Keratinocyte (primary cell): ENCODE results near the gene DIPK1A. TPM values are rescaled to one million over a fixed set of nuclear protein-coding genes. Genes with fewer than 3 reads are reported as not detected.
"Not testable (repeated sequence)": the region's sequence is repeated elsewhere in the genome, so short reads cannot be mapped to it uniquely, and the experiment has no call there.

Experiments used
- DNase-seq: peaks from one replicate; pipeline ENCODE4 v3.0.0-alpha.2; 2011; ENCODE audit warnings: low read depth, missing footprints, low spot score
- FAIRE-seq: peaks from 2 replicates; lab custom pipeline; 2011; peaks lifted over from hg19 to GRCh38; lab: Jason Lieb, UNC
- H2AFZ ChIP-seq: 2 replicates; pipeline ENCODE4 v1.6.0; 2012; ENCODE audit warnings: low read length, control low read depth, inconsistent platforms; ENCODE audit not compliant: control insufficient read depth
- H3K27ac ChIP-seq: 2 replicates; pipeline ENCODE4 v1.5.1; 2011; ENCODE audit warnings: low read length; ENCODE audit not compliant: control insufficient read depth, insufficient read depth
- H3K27me3 ChIP-seq: 3 replicates; pipeline ENCODE4 v1.6.0; 2011; ENCODE audit warnings: low read length; ENCODE audit not compliant: control insufficient read depth, insufficient read depth; ENCODE audit errors: extremely low read depth
- H3K36me3 ChIP-seq, 2 experiments: 2 replicates in 1 of 2; 3 replicates in 1 of 2; pipeline ENCODE4 v1.5.1; 2011; ENCODE audit warnings: low read length in 2 of 2, mild to moderate bottlenecking in 1 of 2; ENCODE audit not compliant: control insufficient read depth in 2 of 2, insufficient read depth in 2 of 2; ENCODE audit errors: extremely low read depth in 1 of 2
- H3K4me1 ChIP-seq: 3 replicates; pipeline ENCODE4 v1.5.1; 2011; ENCODE audit warnings: low read length; ENCODE audit not compliant: control insufficient read depth, insufficient read depth; ENCODE audit errors: extremely low read depth
- H3K4me2 ChIP-seq: 3 replicates; pipeline ENCODE4 v1.6.0; 2011; ENCODE audit warnings: low read depth, low read length; ENCODE audit not compliant: control insufficient read depth, insufficient read depth; ENCODE audit errors: extremely low read depth
- H3K4me3 ChIP-seq, 3 experiments: fragments of 200-600 bp in 1 of 3; sonication (generic) in 1 of 3; 2 replicates in 2 of 3; 3 replicates in 1 of 3; pipeline ENCODE4 v1.5.1; 2011 to 2016; ENCODE audit warnings: low read length in 3 of 3, mild to moderate bottlenecking in 3 of 3, control low read depth in 2 of 3, inconsistent platforms in 1 of 3, low read depth in 1 of 3, mixed read lengths in 1 of 3, mixed run types in 1 of 3, moderate library complexity in 1 of 3; ENCODE audit not compliant: control insufficient read depth in 2 of 3, insufficient read depth in 2 of 3; ENCODE audit errors: extremely low read depth in 1 of 3
- H3K79me2 ChIP-seq: 2 replicates; pipeline ENCODE4 v1.6.0; 2012; ENCODE audit warnings: low read length; ENCODE audit not compliant: control insufficient read depth, insufficient read depth
- H3K9ac ChIP-seq: 3 replicates; pipeline ENCODE4 v1.6.0; 2011; ENCODE audit warnings: low read length; ENCODE audit not compliant: control insufficient read depth, insufficient read depth; ENCODE audit errors: extremely low read depth
- H3K9me1 ChIP-seq: 3 replicates; pipeline ENCODE4 v1.6.0; 2011; ENCODE audit warnings: low read length; ENCODE audit not compliant: control insufficient read depth, insufficient read depth; ENCODE audit errors: extremely low read depth
- H3K9me3 ChIP-seq: 2 replicates; pipeline ENCODE4 v1.5.1; 2012; ENCODE audit warnings: low read depth, low read length; ENCODE audit not compliant: control insufficient read depth
- H4K20me1 ChIP-seq: 3 replicates; pipeline ENCODE4 v1.6.0; 2011; ENCODE audit warnings: low read length; ENCODE audit not compliant: control insufficient read depth, insufficient read depth; ENCODE audit errors: extremely low read depth
- EZH2 ChIP-seq: IDR thresholded peaks from one replicate; pipeline ENCODE4 v1.6.1; 2012; ENCODE audit warnings: inconsistent platforms, mild to moderate bottlenecking, low read length, moderate library complexity
- dilution Hi-C: fragments of 300-500 bp; cut with MboI; formaldehyde crosslinking; loops from one replicate; pipeline ENCODE4 v1.7.0; 2020; ENCODE audit warnings: low sequenced_read_pairs; ENCODE audit not compliant: extremely low pct_ligation_motif_present
- polyA plus RNA-seq, 5 experiments: library from polyadenylated mRNA; depleted of rRNA in 3 of 5; stranded (reverse) in 3 of 5; stranded (forward) in 1 of 5; unstranded in 1 of 5; fragments of >200 nt; gene quantifications; 1 replicate in 1 of 5; 2 replicates in 3 of 5; 3 replicates in 1 of 5; pipeline versions ENCODE4 v1.2.1 to v1.2.3, GENCODE V29; 2011 to 2012; ENCODE audit warnings: missing spikeins in 2 of 5, low read depth in 1 of 5, low replicate concordance in 1 of 5
- TF ChIP-seq, protein P1 (sequence below), 3 experiments: IDR thresholded peaks in 1 of 3; conservative IDR thresholded peaks in 1 of 3; optimal IDR thresholded peaks in 1 of 3; 2 replicates in 2 of 3; 3 replicates in 1 of 3; pipeline versions ENCODE3 to v1.5.1; 2011; ENCODE audit warnings: low read length in 3 of 3, mild to moderate bottlenecking in 3 of 3, moderate library complexity in 2 of 3, control low read depth in 1 of 3, inconsistent platforms in 1 of 3; ENCODE audit not compliant: insufficient read depth in 2 of 3; ENCODE audit errors: extremely low read depth in 1 of 3

The DIPK1A gene
- polyA plus RNA-seq, 1 donor (not counting 4 experiments of a cell fraction or from before 2014, with no cell fraction given) = 22.0 TPM

DNA sequence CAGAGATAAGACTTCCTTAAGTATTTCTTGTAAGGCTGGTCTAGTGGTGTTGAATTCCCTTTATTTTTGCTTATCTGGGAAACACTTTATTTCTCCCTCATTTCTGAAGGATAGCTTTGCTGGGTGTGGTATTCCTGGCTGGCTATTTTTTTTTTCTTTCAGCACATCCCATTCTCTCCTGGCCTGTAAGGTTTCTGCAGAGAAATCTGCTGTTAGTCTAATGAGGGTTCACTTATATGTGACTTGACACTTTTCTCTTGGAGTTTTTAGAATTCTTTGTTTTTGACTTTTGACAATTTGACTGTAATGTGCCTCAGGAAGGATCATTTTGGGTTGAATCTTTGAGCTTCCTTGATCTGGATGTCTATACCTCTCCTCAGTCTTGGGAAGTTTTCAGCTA, 61.5 kb downstream of the DIPK1A start:
- TF ChIP-seq EZH2 = no peak
- TF ChIP-seq, protein P1, sequence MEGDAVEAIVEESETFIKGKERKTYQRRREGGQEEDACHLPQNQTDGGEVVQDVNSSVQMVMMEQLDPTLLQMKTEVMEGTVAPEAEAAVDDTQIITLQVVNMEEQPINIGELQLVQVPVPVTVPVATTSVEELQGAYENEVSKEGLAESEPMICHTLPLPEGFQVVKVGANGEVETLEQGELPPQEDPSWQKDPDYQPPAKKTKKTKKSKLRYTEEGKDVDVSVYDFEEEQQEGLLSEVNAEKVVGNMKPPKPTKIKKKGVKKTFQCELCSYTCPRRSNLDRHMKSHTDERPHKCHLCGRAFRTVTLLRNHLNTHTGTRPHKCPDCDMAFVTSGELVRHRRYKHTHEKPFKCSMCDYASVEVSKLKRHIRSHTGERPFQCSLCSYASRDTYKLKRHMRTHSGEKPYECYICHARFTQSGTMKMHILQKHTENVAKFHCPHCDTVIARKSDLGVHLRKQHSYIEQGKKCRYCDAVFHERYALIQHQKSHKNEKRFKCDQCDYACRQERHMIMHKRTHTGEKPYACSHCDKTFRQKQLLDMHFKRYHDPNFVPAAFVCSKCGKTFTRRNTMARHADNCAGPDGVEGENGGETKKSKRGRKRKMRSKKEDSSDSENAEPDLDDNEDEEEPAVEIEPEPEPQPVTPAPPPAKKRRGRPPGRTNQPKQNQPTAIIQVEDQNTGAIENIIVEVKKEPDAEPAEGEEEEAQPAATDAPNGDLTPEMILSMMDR (optimal IDR thresholded peaks at IDR 0.05 in 1 of 3, IDR thresholded peaks at IDR 0.05 in 1 of 3, conservative IDR thresholded peaks at IDR 0.05 in 1 of 3; ENCODE audit: extremely low read depth in 1 of 3, insufficient read depth in 2 of 3, low read length in 3 of 3) = no peak
- Histone ChIP-seq H3K27me3 (no peaks in the 10 kb centered on the region), H3K4me2 (no peak overlapping the region), H3K4me1 (no peaks in the 10 kb centered on the region), H4K20me1 (no peaks in the 10 kb centered on the region), H3K4me3 (no peak overlapping the region), H3K9ac (no peak overlapping the region), H3K27ac (no peak overlapping the region), H3K9me1 (no peaks in the 10 kb centered on the region), H2AFZ (no peak overlapping the region), H3K79me2 (no peaks in the 10 kb centered on the region), H3K36me3 (no peaks in the 10 kb centered on the region), H3K9me3 (no peaks in the 10 kb centered on the region)
- FAIRE-seq (no peak), DNase-seq (no peak)
- dilution Hi-C loops = no loop called here

DNA sequence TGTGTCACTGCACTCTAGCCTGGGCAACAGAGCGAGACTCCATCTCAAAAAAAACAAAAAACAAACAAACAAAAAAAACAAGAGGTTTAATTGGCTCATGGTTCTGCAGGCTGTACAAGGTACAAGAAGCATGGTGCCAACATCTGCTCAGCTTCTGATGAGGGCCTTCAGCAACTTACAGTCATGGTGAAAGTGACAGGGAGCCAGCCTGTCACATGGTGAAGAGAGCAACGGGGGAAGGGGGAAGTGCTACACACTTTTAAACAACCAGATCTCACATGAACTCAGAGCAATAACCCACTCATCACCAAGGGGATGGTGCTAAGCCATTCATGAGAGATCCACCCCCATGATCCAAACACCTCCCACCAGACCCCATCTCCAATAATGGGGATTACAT, 63.2 kb downstream of the DIPK1A start:
- DNase-seq, H3K27ac ChIP-seq, H3K4me3 ChIP-seq, H3K79me2 ChIP-seq, H3K36me3 ChIP-seq, H3K4me1 ChIP-seq, dilution Hi-C loops, H3K9me3 ChIP-seq, H4K20me1 ChIP-seq, FAIRE-seq, H3K9me1 ChIP-seq, H3K9ac ChIP-seq, H3K27me3 ChIP-seq, H3K4me2 ChIP-seq, H2AFZ ChIP-seq: not testable (repeated sequence)

DNA sequence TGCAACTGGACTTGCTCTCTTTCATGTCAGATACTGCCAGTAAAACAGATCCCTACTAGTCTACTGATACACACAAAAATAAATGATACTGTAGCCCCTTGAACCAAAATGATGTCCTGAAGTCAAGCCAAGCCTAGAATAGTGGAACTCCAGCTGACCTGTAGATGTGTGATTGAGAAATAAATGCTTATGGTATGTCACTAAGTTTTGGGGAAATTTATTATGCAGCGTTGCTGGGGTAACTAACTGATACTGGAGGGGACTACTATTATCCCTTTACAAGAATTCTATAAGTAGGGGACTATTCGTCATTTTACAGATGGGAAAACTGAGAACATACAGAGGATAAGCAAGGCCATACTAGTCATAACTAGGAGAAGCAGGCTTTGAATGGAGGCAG, 73.8 kb downstream of the DIPK1A start:
- H3K9ac ChIP-seq = no peak overlapping the region
- H2AFZ ChIP-seq = no peak overlapping the region
- no peaks in the 10 kb centered on the region for H3K27me3 ChIP-seq
- H4K20me1 ChIP-seq = no peaks in the 10 kb centered on the region
- peaks cover 9% of the 10 kb centered on the region for H3K4me1 ChIP-seq
- no peaks in the 10 kb centered on the region for H3K79me2 ChIP-seq
- H3K27ac ChIP-seq = no peak overlapping the region
- H3K36me3 ChIP-seq = no peaks in the 10 kb centered on the region
- H3K9me1 ChIP-seq = no peaks in the 10 kb centered on the region
- no peak for DNase-seq
- dilution Hi-C loops = no loop called here
- H3K4me2 ChIP-seq = no peak overlapping the region
- no peak overlapping the region for H3K4me3 ChIP-seq
- peaks cover 1% of the 10 kb centered on the region for H3K9me3 ChIP-seq
- TF ChIP-seq, protein P1 (optimal IDR thresholded peaks at IDR 0.05 in 1 of 3, IDR thresholded peaks at IDR 0.05 in 1 of 3, conservative IDR thresholded peaks at IDR 0.05 in 1 of 3; ENCODE audit: extremely low read depth in 1 of 3, insufficient read depth in 2 of 3, low read length in 3 of 3) = no peak
- no peak for TF ChIP-seq EZH2
- no peak for FAIRE-seq
